HTR-8/SVneo (cell line): Measurements from ENCODE around the gene FBXW10B.
A peak's percentile ranks its signal among the peaks of the same experiment; 100 is the strongest.
"Not testable (repeated sequence)": the region's sequence is repeated elsewhere in the genome, so short reads cannot be mapped to it uniquely, and the experiment has no call there.

Experiments used
- DNase-seq: peaks from one replicate; pipeline ENCODE4 v3.0.0; 2011; ENCODE audit warnings: low spot score, mixed read lengths; ENCODE audit not compliant: insufficient read length
- FAIRE-seq: peaks from 2 replicates; lab custom pipeline; 2011; peaks lifted over from hg19 to GRCh38; lab: Jason Lieb, UNC

The FBXW10B gene

DNA sequence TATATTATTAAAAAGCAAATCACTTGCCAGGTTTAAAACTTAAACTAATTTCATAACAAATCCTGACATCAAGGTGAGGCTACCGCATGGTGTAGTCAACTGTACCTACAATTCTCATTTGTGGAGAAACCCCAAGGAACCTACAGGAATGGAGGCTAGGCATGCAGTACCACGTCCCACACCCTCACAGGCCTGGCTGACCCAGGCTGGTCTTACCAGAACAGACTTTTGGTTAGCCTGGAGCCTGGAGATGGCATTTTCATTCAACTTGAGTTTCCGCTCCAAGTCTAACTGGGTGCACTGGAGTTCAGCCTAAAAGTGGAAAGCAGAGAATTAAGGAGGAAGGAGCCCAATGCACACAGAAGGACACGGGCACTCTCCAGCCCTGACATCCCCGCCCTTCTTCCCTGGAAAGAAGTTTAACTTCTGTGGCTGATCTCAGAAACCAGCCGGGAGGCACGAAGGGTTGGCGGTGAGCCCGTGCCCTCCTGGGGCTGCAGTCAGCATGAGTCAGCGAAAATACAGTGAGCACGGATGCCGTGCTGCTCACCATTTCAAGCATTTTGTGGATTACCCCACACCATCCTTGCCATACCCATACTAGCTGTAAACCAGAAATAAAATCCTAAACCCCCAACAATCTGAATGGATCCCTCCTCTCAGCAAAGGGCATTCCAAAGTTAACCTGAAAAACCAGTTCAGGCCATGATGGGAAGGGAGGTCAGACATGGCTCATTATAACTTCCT lies 23.2 kb upstream of the FBXW10B start:
- not testable (repeated sequence) for DNase-seq
- FAIRE-seq = peak; percentile 100

DNA sequence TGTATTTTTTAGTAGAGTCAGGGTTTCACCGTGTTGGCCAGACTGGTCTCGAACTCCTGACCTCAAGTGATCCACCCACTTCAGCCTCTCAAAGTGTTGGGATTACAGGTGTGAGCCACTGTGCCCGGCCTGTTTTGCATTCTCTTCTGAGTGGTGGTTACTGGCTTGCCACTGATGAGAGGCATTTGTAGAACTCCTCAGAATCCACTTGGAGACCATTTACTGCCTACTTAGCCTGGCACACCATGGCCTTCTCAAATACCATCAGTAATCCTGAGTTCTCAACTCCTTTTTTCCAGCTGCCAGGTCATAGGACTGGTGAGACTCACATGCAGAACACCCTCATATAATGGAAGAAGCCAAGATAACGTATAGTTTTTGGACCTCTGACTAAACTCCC lies 22.5 kb upstream of the FBXW10B start:
- FAIRE-seq, DNase-seq: not testable (repeated sequence)

DNA sequence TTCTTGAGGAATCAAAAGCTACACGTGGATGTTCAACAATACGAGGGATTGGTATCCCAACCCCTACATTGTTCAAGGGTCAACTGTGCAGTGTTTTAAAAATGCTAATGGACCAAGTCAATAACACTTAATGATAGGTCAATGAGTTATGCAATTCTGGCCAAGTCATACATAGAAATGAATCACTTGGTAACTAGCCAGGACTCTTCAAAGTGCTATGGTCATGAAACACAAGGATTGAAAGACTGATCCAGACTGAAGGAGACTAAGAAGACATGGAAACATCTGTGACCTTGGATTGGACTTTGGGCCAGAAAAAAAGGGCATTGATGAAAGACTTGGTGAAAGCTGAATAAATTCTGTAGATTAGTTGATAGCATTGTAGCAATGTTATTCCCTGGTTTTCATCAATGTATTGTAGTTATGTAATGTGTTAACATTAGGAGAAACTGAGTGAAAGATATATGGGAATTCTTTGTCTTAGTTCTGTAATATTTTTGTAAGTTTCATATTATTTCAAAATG lies 11.5 kb upstream of the FBXW10B start:
- FAIRE-seq = peak; percentile 87
- not testable (repeated sequence) for DNase-seq

DNA sequence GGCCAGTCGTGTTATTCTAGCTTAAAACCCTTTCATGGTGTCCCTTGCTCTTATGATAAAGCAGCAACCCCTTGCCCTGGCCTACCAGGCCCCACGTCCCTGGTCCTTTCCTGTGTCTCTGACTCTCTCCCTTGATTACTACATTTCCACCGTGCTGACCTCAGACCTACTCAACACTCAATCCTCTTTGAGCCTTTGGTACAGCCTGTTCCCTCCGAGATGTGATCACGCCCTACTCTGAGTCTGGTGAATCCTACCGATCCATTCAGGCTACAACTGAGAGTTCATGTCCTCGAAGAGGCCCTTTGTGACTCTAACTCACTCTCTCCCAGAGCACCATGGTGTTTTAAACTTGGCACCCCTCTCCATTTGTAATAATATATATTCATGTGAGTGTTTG lies 10.5 kb upstream of the FBXW10B start:
- not testable (repeated sequence) for FAIRE-seq, DNase-seq

DNA sequence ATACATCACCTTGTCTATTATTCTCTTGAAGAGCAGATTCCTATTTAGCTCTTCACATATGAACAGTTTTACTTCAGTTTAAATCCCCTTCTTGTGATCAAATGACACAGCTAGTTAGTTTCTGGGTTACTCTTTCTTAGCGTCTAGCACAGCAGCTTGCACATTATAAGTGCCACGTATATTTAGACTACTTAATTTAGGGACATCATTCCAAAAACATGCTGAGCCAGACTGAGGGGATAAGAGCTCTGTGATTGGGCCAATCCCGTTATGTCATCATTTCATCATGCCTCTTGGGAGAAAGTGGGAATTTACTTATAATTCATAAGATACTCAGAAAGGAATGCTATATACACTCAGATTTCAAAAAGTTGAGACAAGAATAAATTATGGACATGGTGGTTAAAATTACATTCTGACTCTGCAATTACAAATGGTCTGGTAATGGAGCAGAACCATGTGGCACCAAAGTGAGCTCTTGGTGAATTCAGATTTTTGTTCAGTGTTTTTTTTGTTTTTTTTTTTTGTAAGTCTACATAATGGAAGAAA lies 4.2 kb upstream of the FBXW10B start:
- FAIRE-seq, DNase-seq: not testable (repeated sequence)

DNA sequence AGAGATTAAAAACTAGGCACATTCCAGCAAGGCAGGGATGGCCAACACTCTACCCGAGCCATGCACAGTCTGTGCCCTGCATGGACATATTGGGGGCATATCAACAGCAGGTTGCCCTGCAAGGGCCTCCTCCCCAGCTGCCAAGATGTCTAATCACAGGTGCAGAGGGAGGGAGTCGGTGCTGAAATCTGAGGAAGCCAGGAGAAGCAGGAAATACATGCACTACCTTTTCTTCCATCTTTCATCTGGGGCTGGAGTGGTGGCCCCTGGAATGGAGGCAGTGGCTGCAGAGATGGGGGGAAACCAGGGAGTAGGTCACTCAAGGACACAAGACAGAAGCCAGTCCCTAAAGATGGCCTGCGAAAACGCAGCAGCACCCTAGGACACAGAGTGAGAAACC lies 3.8 kb upstream of the FBXW10B start:
- not testable (repeated sequence) for FAIRE-seq, DNase-seq

DNA sequence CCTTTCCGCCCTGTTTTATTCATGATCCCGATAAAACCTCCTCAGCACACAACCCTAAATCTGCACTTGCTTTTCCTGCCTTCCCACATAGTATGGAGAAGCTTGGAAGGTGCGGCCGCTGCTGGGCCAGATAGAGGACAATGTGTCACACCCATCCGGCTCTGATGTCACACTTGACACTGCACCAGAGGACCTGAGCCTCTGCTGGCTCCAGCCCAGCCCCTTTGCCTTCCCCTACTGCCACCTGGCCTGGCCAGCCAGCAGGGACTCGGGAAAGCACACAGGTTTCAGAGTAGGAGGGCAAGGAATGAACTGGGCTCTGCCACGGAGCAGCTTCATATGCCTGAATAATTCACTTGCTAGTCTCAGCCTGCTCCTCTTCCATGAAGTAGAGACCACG lies 2.6 kb upstream of the FBXW10B start:
- not testable (repeated sequence) for DNase-seq, FAIRE-seq

DNA sequence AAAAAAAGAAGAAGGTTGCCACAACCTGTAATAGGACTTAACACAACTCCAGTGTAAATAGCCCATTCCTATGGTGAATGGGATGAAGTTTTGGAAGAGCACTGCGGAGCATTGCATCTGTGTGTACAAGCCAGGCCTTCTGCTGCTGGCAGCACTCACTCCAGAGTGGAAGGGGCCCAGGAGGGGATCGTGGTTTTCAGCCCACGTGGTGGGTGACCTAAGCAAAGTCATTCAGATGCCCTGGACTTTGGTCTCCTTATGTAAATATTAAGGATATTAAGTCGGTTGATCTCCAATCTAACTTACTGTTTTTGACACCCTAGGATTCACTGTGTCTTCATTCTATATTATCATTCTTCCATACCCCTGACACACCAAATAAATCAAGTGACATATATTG lies 2.7 kb downstream of the FBXW10B start:
- FAIRE-seq, DNase-seq: not testable (repeated sequence)

DNA sequence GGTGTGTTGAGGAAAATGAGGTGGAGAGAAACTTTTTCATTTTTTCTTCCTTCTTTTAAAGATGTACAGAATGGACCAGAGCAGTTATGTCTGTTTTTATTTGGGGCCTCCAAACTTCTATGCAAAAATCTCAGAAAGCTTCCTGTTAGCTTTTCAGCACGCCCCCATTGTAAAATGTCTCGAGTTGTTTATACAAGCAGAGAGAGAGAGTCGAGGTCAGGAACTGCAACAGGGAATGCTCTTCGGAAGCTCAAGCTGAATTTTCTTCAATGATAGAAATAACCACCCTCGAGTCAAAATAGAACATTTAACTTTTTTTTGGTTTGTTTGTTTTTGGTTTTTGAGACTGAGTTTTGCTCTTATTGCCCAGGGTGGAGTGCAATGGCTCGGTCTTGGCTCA lies 3.7 kb downstream of the FBXW10B start:
- DNase-seq, FAIRE-seq: not testable (repeated sequence)

DNA sequence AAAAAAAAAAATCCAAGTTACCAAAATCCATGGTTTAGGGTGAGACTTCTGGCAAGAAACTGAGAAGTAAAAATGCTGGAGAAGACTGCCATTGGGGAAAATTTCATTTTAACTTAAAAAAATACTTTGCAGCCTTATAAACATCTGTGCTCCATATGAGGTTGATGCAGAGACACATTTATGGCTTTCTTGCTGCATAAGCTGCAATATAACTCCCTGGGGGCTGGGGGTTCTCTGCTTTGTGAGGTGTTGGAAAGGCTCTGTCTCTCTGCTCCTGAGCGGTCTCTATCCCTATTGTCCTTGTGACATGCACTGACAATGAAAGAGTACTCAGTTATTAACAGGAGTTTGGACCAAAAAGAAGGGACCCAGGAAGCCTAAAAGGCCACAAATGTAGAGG lies 6.4 kb downstream of the FBXW10B start:
- not testable (repeated sequence) for FAIRE-seq, DNase-seq

DNA sequence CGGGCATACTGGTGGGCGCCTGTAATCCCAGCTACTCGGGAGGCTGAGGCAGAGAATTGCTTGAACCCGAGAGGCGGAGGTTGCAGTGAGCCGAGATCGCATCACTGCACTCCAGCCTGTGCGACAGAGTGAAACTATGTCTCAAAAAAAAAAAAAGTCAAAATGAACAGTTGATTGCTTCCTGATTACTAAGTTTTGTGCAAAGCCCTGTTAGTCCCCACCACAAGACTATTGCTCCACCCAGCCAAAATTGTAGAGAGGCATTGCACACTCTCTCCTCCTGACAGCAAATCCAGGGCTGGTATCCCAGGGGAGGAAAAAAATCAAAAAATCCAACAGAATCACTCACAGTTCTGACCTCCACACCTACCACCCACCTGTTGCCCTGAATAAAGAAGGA lies 26.5 kb downstream of the FBXW10B start:
- FAIRE-seq = peak; percentile 40
- DNase-seq = not testable (repeated sequence)

DNA sequence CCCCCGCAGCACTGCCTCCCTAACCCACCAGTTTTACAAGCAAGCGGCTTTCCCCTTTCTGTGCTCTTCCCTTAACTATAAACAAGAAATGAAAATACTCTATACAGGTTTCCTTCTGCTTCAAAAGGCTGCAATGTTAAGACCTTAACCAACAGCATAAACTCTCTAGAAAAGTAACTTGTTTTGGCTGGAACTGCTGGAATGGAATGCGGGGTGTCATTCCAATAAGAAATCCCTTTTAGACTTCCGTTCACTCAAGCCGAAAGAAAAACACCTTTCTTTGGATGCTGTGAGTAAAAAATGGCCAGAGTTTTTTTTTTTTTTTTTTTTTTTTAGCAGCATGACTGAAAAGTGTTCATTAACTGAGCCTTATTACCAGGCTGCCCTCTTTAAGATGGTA lies 27.5 kb downstream of the FBXW10B start:
- not testable (repeated sequence) for DNase-seq, FAIRE-seq

DNA sequence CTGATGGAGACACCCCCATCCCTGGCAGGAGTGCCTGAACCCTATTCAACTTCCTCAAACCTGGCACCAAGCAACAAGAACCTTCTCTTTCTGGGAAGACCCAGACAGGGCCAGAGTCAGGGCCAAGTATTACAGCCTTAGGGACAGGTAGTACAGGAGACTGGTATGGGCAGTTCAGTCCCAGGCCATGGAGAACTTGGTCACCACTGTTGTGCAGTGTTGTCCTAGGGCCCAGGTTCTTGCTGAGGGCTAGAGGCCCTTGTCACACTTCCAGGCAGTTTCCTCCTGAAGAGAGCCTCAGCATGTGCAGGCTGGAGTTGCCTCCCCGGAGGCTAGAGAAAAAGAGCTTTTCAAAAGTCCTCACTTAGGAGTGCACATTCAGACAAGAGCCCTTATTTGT lies 28.7 kb downstream of the FBXW10B start:
- FAIRE-seq, DNase-seq: not testable (repeated sequence)

DNA sequence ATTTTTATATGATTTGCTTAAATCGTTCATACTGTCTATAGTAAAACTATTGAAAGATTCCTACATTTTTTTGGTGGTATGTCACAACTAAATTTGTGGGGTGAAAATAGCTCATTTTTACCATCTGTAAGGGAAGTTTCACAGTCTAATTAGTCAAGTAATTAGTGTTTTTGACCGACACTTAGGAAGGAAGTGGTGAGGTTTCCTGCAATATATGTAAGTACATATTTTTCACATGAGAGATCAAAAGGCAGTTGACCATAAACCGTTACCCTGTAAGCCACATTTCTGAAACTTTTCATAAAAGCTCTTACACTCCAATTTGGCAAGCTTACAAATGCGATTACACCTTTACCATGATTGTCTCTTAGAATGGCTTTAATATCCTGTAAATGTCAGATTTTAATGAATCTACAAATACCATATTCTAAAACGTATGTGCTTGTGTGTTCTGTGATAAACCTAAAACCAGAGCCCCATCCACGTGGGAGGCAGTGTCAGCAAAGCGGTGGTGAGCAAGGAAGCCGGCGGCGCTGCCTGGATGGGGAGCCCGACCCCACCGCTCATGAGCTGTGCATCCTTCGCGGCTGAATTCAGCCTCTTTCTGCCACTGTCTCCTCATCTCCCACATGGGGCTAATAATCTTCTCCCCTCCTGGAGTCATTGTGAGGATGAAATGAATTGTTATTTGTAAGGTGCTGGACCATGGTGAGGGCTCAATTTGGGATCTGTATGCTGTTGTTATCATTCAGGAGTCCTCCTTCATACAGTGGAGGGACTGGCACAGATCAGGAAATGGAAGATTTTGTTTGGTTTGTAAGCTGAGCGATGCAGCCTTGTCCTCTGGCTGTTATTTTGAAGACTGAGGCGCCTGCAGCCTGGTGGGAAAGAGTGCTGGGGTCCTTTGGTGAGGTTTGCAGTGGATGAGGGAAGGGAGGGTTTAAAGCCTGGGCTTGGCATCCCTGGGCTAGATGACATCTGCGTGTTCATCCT lies 29.7 kb downstream of the FBXW10B start:
- DNase-seq = not testable (repeated sequence)
- FAIRE-seq = peak; percentile 48

DNA sequence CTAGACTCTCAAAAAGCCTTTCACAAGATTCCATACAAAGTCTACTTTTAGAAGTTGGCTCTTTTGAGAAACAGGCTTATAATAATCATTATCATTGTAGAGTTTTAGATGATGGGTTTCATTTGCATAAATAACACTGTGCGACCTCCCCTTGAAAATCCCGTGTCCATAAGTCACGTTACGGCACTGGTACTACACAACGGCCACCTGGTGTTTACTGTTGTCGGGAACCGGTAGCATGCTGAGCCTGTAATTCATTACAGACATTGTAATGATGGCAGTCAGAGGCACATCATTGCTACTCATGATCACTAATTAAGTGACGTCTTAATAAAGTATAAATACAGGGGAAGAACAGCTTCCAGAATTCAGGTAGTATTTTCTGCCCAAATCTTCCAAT lies 31.5 kb downstream of the FBXW10B start:
- not testable (repeated sequence) for FAIRE-seq, DNase-seq

DNA sequence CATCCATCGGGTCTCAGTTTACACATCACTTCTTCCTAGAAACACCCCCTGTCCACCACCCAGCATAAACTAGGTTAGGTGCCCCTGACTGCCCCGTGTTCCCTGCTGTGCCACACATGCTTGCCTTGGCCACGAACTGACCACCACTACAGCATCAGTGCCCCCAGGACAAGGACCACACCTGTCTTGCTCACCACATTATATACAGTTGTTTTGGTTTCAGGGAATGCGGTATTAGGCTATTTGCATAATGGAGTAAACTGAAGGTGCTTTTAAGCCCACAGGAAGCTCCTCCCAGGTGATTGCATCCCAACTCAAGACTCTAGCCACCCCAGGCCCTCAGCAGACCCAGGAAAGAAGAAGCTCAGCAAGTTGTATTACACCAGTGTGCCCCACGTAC lies 36.2 kb downstream of the FBXW10B start:
- FAIRE-seq = peak; percentile 76
- DNase-seq = not testable (repeated sequence)

DNA sequence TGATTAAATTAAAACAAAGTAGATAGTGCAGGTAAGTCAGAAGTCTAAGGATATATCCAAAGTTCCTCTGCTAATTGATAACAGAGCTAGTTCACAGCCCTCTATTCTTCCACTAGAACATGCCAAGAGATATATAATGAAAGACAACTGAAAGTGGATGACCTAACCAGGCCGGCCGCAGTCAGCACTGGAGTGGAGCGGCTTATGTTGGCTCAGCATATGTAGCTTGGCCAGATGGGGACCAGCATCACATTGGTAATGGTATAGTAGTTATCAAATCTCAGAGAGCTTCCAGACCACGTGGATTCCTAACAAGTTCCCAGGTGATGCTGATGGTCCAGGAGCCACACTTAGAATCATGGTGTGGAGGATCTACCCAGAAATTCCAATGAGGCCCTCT lies 38.0 kb downstream of the FBXW10B start:
- peak; percentile 57 for FAIRE-seq
- DNase-seq = not testable (repeated sequence)

DNA sequence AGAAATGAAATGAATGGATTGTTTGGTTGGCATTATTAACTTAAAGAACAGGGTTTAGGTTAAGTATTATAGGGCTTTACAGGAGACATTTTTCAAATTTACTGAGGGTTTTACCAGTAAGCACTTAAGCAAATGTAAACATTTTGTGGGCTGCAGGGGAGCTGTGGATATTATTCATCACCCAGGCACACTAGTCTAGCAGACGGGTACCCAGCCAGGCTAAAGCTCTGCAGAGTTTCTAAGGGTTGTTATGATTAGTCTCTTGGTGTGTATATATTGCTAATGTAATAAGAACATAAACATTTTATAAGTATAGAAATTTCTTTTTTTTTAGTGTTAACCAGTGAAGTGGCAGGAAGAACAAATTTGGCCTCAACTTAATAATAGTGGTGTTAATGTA lies 42.7 kb downstream of the FBXW10B start:
- not testable (repeated sequence) for DNase-seq, FAIRE-seq

DNA sequence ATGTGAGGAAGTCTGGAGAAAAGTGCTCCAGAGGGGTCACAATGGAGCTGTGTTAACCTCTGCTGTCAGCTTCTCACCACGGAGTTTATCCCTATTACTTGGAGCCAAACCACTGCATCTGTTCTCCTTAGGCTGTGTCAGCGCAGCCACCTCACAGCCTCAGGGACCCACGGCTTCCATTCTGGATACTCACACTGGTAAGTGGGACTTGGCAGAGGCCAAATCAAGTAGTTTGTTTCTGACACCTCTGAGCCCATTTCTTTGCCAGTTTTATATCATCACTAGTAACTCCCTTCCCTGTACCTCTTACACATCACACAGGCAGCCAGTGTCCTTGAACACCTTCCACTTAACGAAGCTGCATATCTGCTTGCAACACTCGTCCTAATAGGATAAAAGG lies 44.8 kb downstream of the FBXW10B start:
- DNase-seq, FAIRE-seq: not testable (repeated sequence)

DNA sequence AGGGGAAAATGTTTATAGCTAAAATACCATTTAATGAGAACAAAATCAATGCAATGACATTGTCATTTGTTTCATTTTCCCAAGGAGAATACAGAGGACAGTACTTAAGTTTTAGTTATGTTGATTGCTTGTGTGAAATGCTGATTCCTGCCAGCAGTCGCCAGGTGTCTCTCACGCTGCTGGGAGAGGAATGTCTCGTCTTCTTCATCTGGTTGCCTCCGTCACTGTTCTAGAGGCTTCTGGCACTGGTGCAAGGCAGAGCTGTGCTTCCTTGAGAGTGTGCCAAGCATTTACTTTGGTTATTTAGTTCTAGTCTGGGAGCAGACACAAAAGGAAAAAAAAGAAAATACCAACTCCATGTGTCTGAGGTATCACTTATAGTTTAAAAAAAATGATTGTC lies 45.6 kb downstream of the FBXW10B start:
- not testable (repeated sequence) for DNase-seq, FAIRE-seq
